ENCODE data around the gene CNOT6.

CNOT6 gene

GRCh38 chr5:180626661-180627385 lies 132.6 kb downstream of the CNOT6 start:
- no peak overlapping the region for H3K27ac ChIP-seq
- no peaks in the 10 kb centered on the region; the same call in 1 of the 2 replicates for H3K27me3 ChIP-seq (ENCODE audit: insufficient read depth, low read depth)
- no peaks in the 10 kb centered on the region for H4K20me1 ChIP-seq (ENCODE audit: insufficient read depth)
- H3K9ac ChIP-seq = no peak overlapping the region
- no peak overlapping the region for H2AFZ ChIP-seq (ENCODE audit: low read depth)
- H3K4me2 ChIP-seq = no peak overlapping the region
- H3K4me3 ChIP-seq (IDR thresholded peaks at IDR 0.05; ENCODE audit: insufficient read depth, low read depth, low read length) = no peak overlapping the region
- no peak for TF ChIP-seq CTCF (conservative IDR thresholded peaks at IDR 0.05; ENCODE audit: low read depth, low read length)
- H3K36me3 ChIP-seq (ENCODE audit: insufficient read depth) = no peaks in the 10 kb centered on the region
- H3K79me2 ChIP-seq (ENCODE audit: insufficient read depth, low read depth) = no peaks in the 10 kb centered on the region
- no peaks in the 10 kb centered on the region for H3K4me1 ChIP-seq (ENCODE audit: low read depth, poor library complexity, severe bottlenecking)

GRCh38 chr5:180627386-180628120 lies 133.4 kb downstream of the CNOT6 start:
- Histone ChIP-seq H3K27ac (no peak overlapping the region), H3K4me3 (IDR thresholded peaks at IDR 0.05; ENCODE audit: insufficient read depth, low read depth, low read length) (no peak overlapping the region), H3K4me2 (no peak overlapping the region), H3K36me3 (ENCODE audit: insufficient read depth) (no peaks in the 10 kb centered on the region), H3K4me1 (ENCODE audit: low read depth, poor library complexity, severe bottlenecking) (no peaks in the 10 kb centered on the region), H3K9ac (no peak overlapping the region), H2AFZ (ENCODE audit: low read depth) (no peak overlapping the region), H4K20me1 (ENCODE audit: insufficient read depth) (no peaks in the 10 kb centered on the region), H3K79me2 (ENCODE audit: insufficient read depth, low read depth) (no peaks in the 10 kb centered on the region), H3K27me3 (ENCODE audit: insufficient read depth, low read depth) (no peaks in the 10 kb centered on the region; the same call in 1 of the 2 replicates)
- no peak for TF ChIP-seq CTCF (conservative IDR thresholded peaks at IDR 0.05; ENCODE audit: low read depth, low read length)

Data from KMS-11 (cell line).